Psoas muscle (tissue), 8 donors: ENCODE data around the gene PTPRD. TPM values are rescaled to one million over a fixed set of nuclear protein-coding genes. Genes with fewer than 3 reads are reported as not detected.

Experiments used
- ATAC-seq, 4 donors: fragments of 200-7000 bp; cut with Tn5 transposase; one replicate each; pipeline ENCODE4 v1.9.1; 2020; ENCODE audit warnings: moderate library complexity in 3 of 4, mild to moderate bottlenecking in 2 of 4
- DNase-seq, 2 donors: peaks; one replicate each; pipeline ENCODE4 v3.0.0-alpha.2; 2020
- H3K27ac ChIP-seq: fragments of 200-600 bp; one replicate; pipeline ENCODE4 v1.8.0; 2022
- H3K27me3 ChIP-seq, 3 donors: fragments of 200-600 bp in 1 of 3; one replicate each; pipeline versions ENCODE4 v1.6.1 to v1.8.0; 2013 to 2022; ENCODE audit warnings: low read length in 2 of 3, mild to moderate bottlenecking in 2 of 3, moderate library complexity in 1 of 3; ENCODE audit not compliant: insufficient read depth in 3 of 3
- H3K36me3 ChIP-seq, 2 donors: fragments of 200-600 bp in 1 of 2; one replicate each; pipeline versions ENCODE4 v1.6.1 to v1.8.0; 2013 to 2022; ENCODE audit warnings: low read depth in 1 of 2, mild to moderate bottlenecking in 1 of 2, moderate library complexity in 1 of 2; ENCODE audit not compliant: insufficient read depth in 1 of 2
- H3K4me1 ChIP-seq: fragments of 200-600 bp; one replicate; pipeline ENCODE4 v1.8.0; 2022
- H3K4me3 ChIP-seq: fragments of 200-600 bp; one replicate; pipeline ENCODE4 v1.8.0; 2022; ENCODE audit warnings: mild to moderate bottlenecking
- H3K9me3 ChIP-seq: fragments of 200-600 bp; one replicate; pipeline ENCODE4 v1.8.0; 2022
- CTCF ChIP-seq: fragments of 200-600 bp; IDR thresholded peaks from one replicate; pipeline ENCODE4 v1.8.0; 2022; ENCODE audit warnings: antibody characterized with exemption
- WGBS, 3 donors: extraction: QIAGEN DNeasy Blood & Tissue Kit; methylation state at CpG; one replicate each; pipeline versions ENCODE4 v1.1.6 to v1.1.7; 2013; 5-methylcytosine and 5-hydroxymethylcytosine counted together
- intact Hi-C, 2 donors: fragments of 100-400 bp; cut with DNase I; formaldehyde crosslinking; loops; one replicate each; pipeline versions ENCODE4 v1.11.0 to v1.14.2; 2022
- polyA plus RNA-seq, 3 donors: library from polyadenylated mRNA; stranded (reverse); fragments of 200-250 nt; gene quantifications; one replicate each; pipeline ENCODE4 v1.2.3, GENCODE V29; 2013
- total RNA-seq, 4 donors: library from RNA; stranded (reverse); fragmentation: NEBNext Ultra II Directional in 2 of 4; extraction: Animal tissue kit (Norgen Biotek cat#: 25700) in 2 of 4; gene quantifications; one replicate each; pipeline versions ENCODE4 v1.2.1 to v1.2.4, GENCODE V29; 2021 to 2023
- donor health status: healthy with polysubstance abuse.
- donor health status: DM: no; HTN: no; CAD: no; lungs with moderate emphysema.
- donor health status: Bipolar disorder and iron deficiency.
- donor health status: healthy.
- donor health status: DM: yes; HTN: yes; CAD: no.
- donor health status: DM: no; HTN: no; CAD: no.
- donor health status: DM: no; HTN: no; CAD: no.
- donor health status: DM: yes; HTN: yes; CAD: no.

PTPRD gene
- total and polyA plus RNA-seq, 7 donors: 0.44 to 3.1 (median 0.91) TPM

- no peaks in the 10 kb centered on the region for H3K9me3 ChIP-seq
- DNase-seq (no peak), ATAC-seq (no peak)
- no peak for TF ChIP-seq CTCF
- no peaks in the 10 kb centered on the region for H3K4me1 ChIP-seq
- no peak overlapping the region for H3K27ac ChIP-seq
- H3K27me3 ChIP-seq: no peaks in the 10 kb centered on the region
- H3K36me3 ChIP-seq: no peaks in the 10 kb centered on the region
- WGBS, 3 donors: 84 to 85% (median 85%) methylated on average over 8 of the region's 8 CpGs
- intact Hi-C loops: no loop called here
- H3K4me3 ChIP-seq: no peak overlapping the region
These were observed 1899.0 kb downstream of the PTPRD start for GRCh38 chr9:8713811-8714165.

- intact Hi-C loops: no loop called here
- 96 to 97% (median 97%) methylated on average over 44 of the region's 44 CpGs for WGBS, 3 donors
- Histone ChIP-seq H3K9me3 (no peaks in the 10 kb centered on the region), H3K27me3 (no peaks in the 10 kb centered on the region), H3K4me3 (no peak overlapping the region), H3K4me1 (no peaks in the 10 kb centered on the region), H3K36me3 (no peaks in the 10 kb centered on the region), H3K27ac (no peak overlapping the region)
- ATAC-seq: no peak
- TF ChIP-seq CTCF: no peak
- peak in 1 of 2 donors; percentile 42 for DNase-seq
These were observed 1899.5 kb downstream of the PTPRD start for GRCh38 chr9:8713149-8713810.

- H3K27me3 ChIP-seq: no peaks in the 10 kb centered on the region
- DNase-seq (no peak), ATAC-seq (no peak)
- no peak overlapping the region for H3K27ac ChIP-seq
- no peaks in the 10 kb centered on the region for H3K36me3 ChIP-seq
- intact Hi-C loops: no loop called here
- no peak for TF ChIP-seq CTCF
- no peak overlapping the region for H3K4me3 ChIP-seq
- WGBS, 3 donors: 95 to 97% (median 96%) methylated on average over 4 of the region's 4 CpGs
- no peaks in the 10 kb centered on the region for H3K9me3 ChIP-seq
- H3K4me1 ChIP-seq: no peaks in the 10 kb centered on the region
These were observed 1903.1 kb downstream of the PTPRD start for GRCh38 chr9:8709731-8710130.

GRCh38 chr9:8708728-8709127, 1904.1 kb downstream of the PTPRD start:
- Histone ChIP-seq H3K4me1 (no peaks in the 10 kb centered on the region), H3K27ac (no peak overlapping the region), H3K4me3 (no peak overlapping the region), H3K9me3 (no peaks in the 10 kb centered on the region), H3K36me3 (no peaks in the 10 kb centered on the region), H3K27me3 (no peaks in the 10 kb centered on the region)
- ATAC-seq (no peak), DNase-seq (no peak)
- TF ChIP-seq CTCF: no peak
- whole genome bisulfite sequencing, 3 donors: 64 to 81% (median 77%) methylated on average over 1 of the region's 1 CpG
- intact Hi-C loops: no loop called here

- no peak for TF ChIP-seq CTCF
- H3K4me3 ChIP-seq: no peak overlapping the region
- intact Hi-C loops: no loop called here
- no peaks in the 10 kb centered on the region for H3K9me3 ChIP-seq
- no peaks in the 10 kb centered on the region for H3K36me3 ChIP-seq
- no peaks in the 10 kb centered on the region for H3K27me3 ChIP-seq
- H3K4me1 ChIP-seq: no peaks in the 10 kb centered on the region
- WGBS, 3 donors: 95 to 97% (median 97%) methylated on average over 1 of the region's 1 CpG
- ATAC-seq: no peak
- no peak for DNase-seq
- no peak overlapping the region for H3K27ac ChIP-seq
These were observed 1905.8 kb downstream of the PTPRD start for GRCh38 chr9:8706998-8707397.
